ENCODE data around the gene FBN1. TPM values are rescaled to one million over a fixed set of nuclear protein-coding genes. Genes with fewer than 3 reads are reported as not detected.
A peak's percentile ranks its signal among the peaks of the same experiment; 100 is the strongest.

Gene FBN1
- total and polyA plus RNA-seq, 10 of the 15 experiments (the other 5 are each of a cell fraction or from before 2014, with no cell fraction given) = 2.2 to 15.3 (median 7.0) TPM

- TF ChIP-seq, protein P1, sequence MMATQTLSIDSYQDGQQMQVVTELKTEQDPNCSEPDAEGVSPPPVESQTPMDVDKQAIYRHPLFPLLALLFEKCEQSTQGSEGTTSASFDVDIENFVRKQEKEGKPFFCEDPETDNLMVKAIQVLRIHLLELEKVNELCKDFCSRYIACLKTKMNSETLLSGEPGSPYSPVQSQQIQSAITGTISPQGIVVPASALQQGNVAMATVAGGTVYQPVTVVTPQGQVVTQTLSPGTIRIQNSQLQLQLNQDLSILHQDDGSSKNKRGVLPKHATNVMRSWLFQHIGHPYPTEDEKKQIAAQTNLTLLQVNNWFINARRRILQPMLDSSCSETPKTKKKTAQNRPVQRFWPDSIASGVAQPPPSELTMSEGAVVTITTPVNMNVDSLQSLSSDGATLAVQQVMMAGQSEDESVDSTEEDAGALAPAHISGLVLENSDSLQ (IDR thresholded peaks at IDR 0.05) = no peak
- TF ChIP-seq MYB (IDR thresholded peaks at IDR 0.05; ENCODE audit: borderline replicate concordance, low read depth, low read length) (no peak), RCOR1 (conservative IDR thresholded peaks at IDR 0.05; ENCODE audit: low read depth, low read length) (no peak), CREB1 (IDR thresholded peaks at IDR 0.05; ENCODE audit: low read depth) (peak; percentile 13; the same call in 1 of the 2 replicates), ZBTB33 (IDR thresholded peaks at IDR 0.05) (no peak)
- Histone ChIP-seq H3K9ac (ENCODE audit: control insufficient read depth, insufficient read depth, low read length) (no peak overlapping the region), H3K27ac (ENCODE audit: control insufficient read depth, insufficient read depth) (no peak overlapping the region), H3K27me3 (replicated peaks in 1 of 2; ENCODE audit: control insufficient read depth in 2 of 2, insufficient read depth in 2 of 2, low read length in 1 of 2) (no peaks in the 10 kb centered on the region), H3K4me1 (ENCODE audit: control insufficient read depth, insufficient read depth, low read length) (no peaks in the 10 kb centered on the region), H3K4me2 (ENCODE audit: control insufficient read depth, insufficient read depth) (no peak overlapping the region), H4K20me1 (ENCODE audit: control insufficient read depth, insufficient read depth) (no peaks in the 10 kb centered on the region), H2AFZ (ENCODE audit: control insufficient read depth, low read depth, low read length) (no peak overlapping the region), H3K4me3 (no peak overlapping the region), H3K9me3 (replicated peaks; ENCODE audit: control insufficient read depth, insufficient read depth, low read length) (no peaks in the 10 kb centered on the region), H3K79me2 (ENCODE audit: control insufficient read depth, insufficient read depth, low read length) (no peaks in the 10 kb centered on the region), H3K36me3 (ENCODE audit: control insufficient read depth in 2 of 2, insufficient read depth in 2 of 2, low read length in 1 of 2) (no peaks in the 10 kb centered on the region)
- ChIA-PET SMC1A (ENCODE audit: uncharacterized antibody, unreplicated experiment) (interaction anchor here (0.6 to 1.4 kb wide), 5 partner anchors 9 to 98 kb away, joined by 3 read pairs; no protein-coding TSS in a partner anchor), CTCF (interaction anchor here (0.7 to 0.9 kb wide), 3 partner anchors 10 to 134 kb away, joined by 3 read pairs; no protein-coding TSS in a partner anchor), POLR2A (no interaction called here), RAD21 (ENCODE audit: unreplicated experiment) (interaction anchor here (0.8 to 1.0 kb wide), 2 partner anchors 23 to 225 kb away, joined by 3 to 4 read pairs; no protein-coding TSS in a partner anchor)
- ATAC-seq (no peak), DNase-seq (ENCODE audit: low read depth, low spot score) (no peak), FAIRE-seq (no peak)
- 56% methylated on average over 7 of the region's 7 CpGs for WGBS (ENCODE audit: insufficient coverage, insufficient replicate concordance, low lambda C conversion rate, missing lambda C conversion rate)
- BruUV-seq (replicated peaks) = no TSS peak
- intact Hi-C loops (cut with micrococcal nuclease; ENCODE audit: unreplicated experiment) (no loop called here), in situ Hi-C loops (cut with MboI) (no loop called here)
Observed at GRCh38 chr15:48627260-48627940, 18.1 kb downstream of the FBN1 start.
